Loucy (cell line): ENCODE data around the gene CDH13.

ENCODE experiments used
- H2AFZ ChIP-seq: fragments of 200-600 bp; sonication (generic); 2 replicates; pipeline ENCODE4 v1.6.0; 2016; ENCODE audit warnings: antibody characterized with exemption, mild to moderate bottlenecking, low read length, moderate library complexity
- H3F3A ChIP-seq: fragments of 200-600 bp; 2 replicates; pipeline ENCODE4 v1.6.0; 2016; ENCODE audit warnings: antibody characterized with exemption, low read depth, mild to moderate bottlenecking
- H3K27me3 ChIP-seq: fragments of 200-600 bp; sonication (generic); 2 replicates; pipeline ENCODE4 v1.6.1; 2014; ENCODE audit warnings: low read length, mild to moderate bottlenecking; ENCODE audit not compliant: insufficient read depth, poor library complexity, severe bottlenecking
- H3K36me3 ChIP-seq: fragments of 200-600 bp; sonication (generic); 2 replicates; pipeline ENCODE4 v1.6.1; 2016; ENCODE audit warnings: low read length; ENCODE audit not compliant: insufficient read depth
- H3K4me1 ChIP-seq: fragments of 200-600 bp; sonication (generic); 2 replicates; pipeline ENCODE4 v1.5.1; 2014; ENCODE audit warnings: low read length, mild to moderate bottlenecking; ENCODE audit not compliant: insufficient read depth, poor library complexity, severe bottlenecking
- H3K4me2 ChIP-seq: fragments of 200-600 bp; sonication (generic); 2 replicates; pipeline ENCODE4 v1.6.0; 2014; ENCODE audit warnings: antibody characterized with exemption, low read length, low read depth, mild to moderate bottlenecking; ENCODE audit not compliant: poor library complexity, severe bottlenecking
- H3K4me3 ChIP-seq: fragments of 200-600 bp; sonication (generic); 2 replicates; pipeline ENCODE4 v1.5.1; 2014; ENCODE audit warnings: low read length, mild to moderate bottlenecking, mixed read lengths; ENCODE audit not compliant: poor library complexity, severe bottlenecking
- H3K79me2 ChIP-seq: fragments of 200-600 bp; sonication (generic); 2 replicates; pipeline ENCODE4 v1.6.1; 2014; ENCODE audit warnings: low read length; ENCODE audit not compliant: insufficient read depth
- H3K9ac ChIP-seq: fragments of 200-600 bp; sonication (generic); 2 replicates; pipeline ENCODE4 v1.6.0; 2014; ENCODE audit warnings: mild to moderate bottlenecking, low read depth, low read length, moderate library complexity; ENCODE audit not compliant: poor library complexity, severe bottlenecking
- H3K9me2 ChIP-seq: fragments of 200-600 bp; sonication (generic); replicated peaks from 2 replicates; pipeline ENCODE4 v1.6.1; 2016; ENCODE audit warnings: low read depth, low read length, mixed read lengths
- H3K9me3 ChIP-seq: fragments of 200-600 bp; sonication (generic); 2 replicates; pipeline ENCODE4 v1.6.1; 2014; ENCODE audit warnings: mild to moderate bottlenecking, antibody characterized with exemption, low read length, low read depth; ENCODE audit not compliant: insufficient read depth
- H4K20me1 ChIP-seq: fragments of 200-600 bp; sonication (generic); 2 replicates; pipeline ENCODE4 v1.6.0; 2014; ENCODE audit warnings: antibody characterized with exemption, low read length, mild to moderate bottlenecking; ENCODE audit not compliant: insufficient read depth, poor library complexity, severe bottlenecking
- CTCF ChIP-seq: fragments of 200-600 bp; sonication (generic); conservative IDR thresholded peaks from 2 replicates; pipeline ENCODE4 v1.5.1; 2014; ENCODE audit warnings: mild to moderate bottlenecking, antibody characterized with exemption, low read length
- EZH2phosphoT487 ChIP-seq: fragments of 200-600 bp; IDR thresholded peaks from 2 replicates; pipeline ENCODE4 v1.6.1; 2018; ENCODE audit warnings: antibody characterized with exemption, mild to moderate bottlenecking, moderate library complexity, borderline replicate concordance

Gene CDH13

DNA sequence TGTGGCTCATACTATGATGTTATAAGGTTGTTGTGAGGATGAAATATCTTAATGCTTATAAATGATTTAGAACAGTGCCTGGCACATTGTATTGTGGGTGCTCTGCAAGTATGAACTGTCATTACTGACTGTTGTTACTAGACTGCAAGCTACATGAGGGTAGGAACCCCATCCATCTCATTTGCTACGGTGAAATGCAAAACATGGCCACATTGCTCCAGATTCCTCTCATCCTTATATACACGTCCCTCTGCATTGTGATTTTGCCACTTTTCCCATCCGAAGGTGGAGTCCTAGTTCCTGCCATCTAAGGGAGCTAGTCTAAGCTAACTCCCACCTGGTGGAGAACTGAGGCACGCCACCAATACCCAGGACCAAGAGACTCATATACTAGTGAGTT is 1210.8 kb downstream of the CDH13 start:
- Histone ChIP-seq H3K9me3 (no peaks in the 10 kb centered on the region), H3K4me1 (peaks cover 36% of the 10 kb centered on the region), H3F3A (no peaks in the 10 kb centered on the region)

DNA sequence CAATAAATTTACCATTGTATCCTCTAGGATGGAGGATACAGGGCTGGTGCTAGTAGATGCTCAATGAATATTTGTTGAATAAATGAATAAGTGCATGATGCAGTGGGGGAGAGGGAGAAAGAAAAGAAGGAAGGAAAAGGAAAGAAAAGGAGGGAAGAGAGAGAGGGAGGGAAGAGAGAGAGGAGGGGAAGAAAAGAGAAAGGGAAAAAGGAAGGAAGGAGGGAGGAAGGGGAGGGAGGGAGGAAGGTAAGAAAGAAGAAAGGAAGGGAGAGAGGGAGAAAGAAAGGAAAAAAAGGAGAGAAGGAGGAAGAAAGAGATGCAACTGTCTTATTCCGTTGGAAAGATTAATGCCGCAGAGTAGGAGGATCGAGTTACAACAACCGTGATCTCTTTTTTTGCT is 1211.4 kb downstream of the CDH13 start:
- H3K9ac ChIP-seq = no peak overlapping the region
- H3K9me2 ChIP-seq = no peaks in the 10 kb centered on the region
- no peaks in the 10 kb centered on the region for H3K36me3 ChIP-seq
- TF ChIP-seq CTCF (no peak), EZH2phosphoT487 (no peak)
- peaks cover 36% of the 10 kb centered on the region for H3K4me1 ChIP-seq
- H3K4me3 ChIP-seq = no peak overlapping the region
- no peaks in the 10 kb centered on the region for H3F3A ChIP-seq
- H3K4me2 ChIP-seq = no peak overlapping the region
- H4K20me1 ChIP-seq = no peaks in the 10 kb centered on the region
- H2AFZ ChIP-seq = no peak overlapping the region
- no peaks in the 10 kb centered on the region for H3K27me3 ChIP-seq
- H3K9me3 ChIP-seq = no peaks in the 10 kb centered on the region
- H3K79me2 ChIP-seq = no peaks in the 10 kb centered on the region

More for the DNA sequence above, 1210.8 kb downstream of the CDH13 start:
- H3K36me3 ChIP-seq = no peaks in the 10 kb centered on the region
- TF ChIP-seq EZH2phosphoT487 = no peak
- no peak for TF ChIP-seq CTCF
- H3K4me3 ChIP-seq = no peak overlapping the region
- no peak overlapping the region for H2AFZ ChIP-seq
- H3K4me2 ChIP-seq = no peak overlapping the region
- H3K9me2 ChIP-seq = no peaks in the 10 kb centered on the region
- H3K9ac ChIP-seq = no peak overlapping the region
- no peaks in the 10 kb centered on the region for H4K20me1 ChIP-seq
- H3K79me2 ChIP-seq = no peaks in the 10 kb centered on the region
- no peaks in the 10 kb centered on the region for H3K27me3 ChIP-seq

GRCh38 chr16:83839561-83839960 is 1212.8 kb downstream of the CDH13 start:
- Histone ChIP-seq H3K4me2 (no peak overlapping the region), H4K20me1 (no peaks in the 10 kb centered on the region), H3K4me3 (no peak overlapping the region), H3K9me3 (no peaks in the 10 kb centered on the region), H3K36me3 (no peaks in the 10 kb centered on the region), H3K9ac (no peak overlapping the region), H3K9me2 (no peaks in the 10 kb centered on the region), H3K79me2 (no peaks in the 10 kb centered on the region), H3K4me1 (peaks cover 24% of the 10 kb centered on the region), H2AFZ (no peak overlapping the region), H3F3A (no peaks in the 10 kb centered on the region), H3K27me3 (no peaks in the 10 kb centered on the region)
- TF ChIP-seq EZH2phosphoT487 (no peak), CTCF (no peak)
